ENCODE data around the gene ALPI.
"Not testable (repeated sequence)": the region's sequence is repeated elsewhere in the genome, so short reads cannot be mapped to it uniquely, and the experiment has no call there.

ALPI gene

DNA sequence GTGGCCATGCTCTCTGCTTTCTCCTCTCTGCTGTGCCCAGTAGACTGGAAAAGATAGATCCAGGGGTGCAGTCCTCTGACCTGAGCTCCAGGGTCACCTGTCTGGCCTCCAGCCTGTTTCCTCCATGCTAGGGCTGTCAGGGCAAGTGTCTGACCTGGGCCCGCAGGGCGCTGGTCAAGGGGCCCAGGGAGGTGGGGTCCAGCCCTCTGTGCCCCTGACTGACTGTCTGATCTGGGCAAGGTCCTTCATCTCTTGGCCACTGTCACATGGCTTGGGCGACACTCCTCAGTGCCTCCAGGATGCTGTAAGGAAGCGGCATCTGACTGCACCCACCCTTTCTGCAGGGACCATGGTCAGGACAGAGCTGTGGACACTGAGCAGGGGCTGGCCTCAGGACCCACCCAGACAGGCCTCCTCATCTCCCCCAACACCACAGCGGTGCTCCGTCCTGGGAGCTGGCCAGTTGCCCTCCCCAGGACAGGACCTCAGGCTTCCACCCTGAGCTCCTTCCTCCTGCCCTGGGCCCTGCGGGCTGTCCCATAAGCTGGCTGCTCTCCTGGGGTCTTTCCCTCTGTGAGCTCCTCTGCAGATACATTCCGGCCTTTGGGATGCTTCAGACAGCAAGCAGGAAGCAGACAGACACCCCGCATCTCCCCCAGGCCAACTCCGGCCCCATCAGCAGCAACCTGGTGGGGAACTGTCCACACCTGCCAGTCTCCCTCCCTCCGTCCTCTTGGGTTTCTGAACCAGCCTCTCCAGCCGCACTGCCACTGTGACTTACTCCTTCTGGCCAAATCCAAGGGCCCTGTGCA, 21.2 kb upstream of the ALPI start:
- H3K27me3 Mint-ChIP-seq: peaks cover 2% of the 10 kb centered on the region
- H3K4me3 Mint-ChIP-seq: no peak overlapping the region
- H3K4me1 Mint-ChIP-seq: no peaks in the 10 kb centered on the region
- H3K36me3 Mint-ChIP-seq (ENCODE audit: low read depth): no peaks in the 10 kb centered on the region
- H3K27ac Mint-ChIP-seq: no peak overlapping the region
- no peak for DNase-seq
- no peaks in the 10 kb centered on the region for H3K9me3 Mint-ChIP-seq
- no peak for ATAC-seq

DNA sequence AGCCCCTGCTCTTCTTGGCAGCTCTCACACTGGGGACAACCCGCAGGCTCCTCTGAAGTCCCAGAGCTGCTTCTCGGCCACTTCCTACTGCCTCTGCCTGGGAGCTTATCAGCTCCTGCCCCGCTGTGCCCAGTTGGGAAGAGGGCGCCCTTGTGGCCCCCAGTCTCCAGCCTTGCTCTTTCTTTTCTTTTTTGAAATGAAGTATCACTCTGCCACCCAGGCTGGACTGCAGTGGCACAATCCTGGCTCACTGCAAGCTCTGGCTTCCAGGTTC, 20.6 kb upstream of the ALPI start:
- Mint-ChIP-seq H3K9me3 (no peaks in the 10 kb centered on the region), H3K4me3 (no peak overlapping the region), H3K4me1 (no peaks in the 10 kb centered on the region), H3K27ac (no peak overlapping the region), H3K27me3 (no peaks in the 10 kb centered on the region), H3K36me3 (ENCODE audit: low read depth) (no peaks in the 10 kb centered on the region)
- no peak for ATAC-seq
- DNase-seq: no peak

DNA sequence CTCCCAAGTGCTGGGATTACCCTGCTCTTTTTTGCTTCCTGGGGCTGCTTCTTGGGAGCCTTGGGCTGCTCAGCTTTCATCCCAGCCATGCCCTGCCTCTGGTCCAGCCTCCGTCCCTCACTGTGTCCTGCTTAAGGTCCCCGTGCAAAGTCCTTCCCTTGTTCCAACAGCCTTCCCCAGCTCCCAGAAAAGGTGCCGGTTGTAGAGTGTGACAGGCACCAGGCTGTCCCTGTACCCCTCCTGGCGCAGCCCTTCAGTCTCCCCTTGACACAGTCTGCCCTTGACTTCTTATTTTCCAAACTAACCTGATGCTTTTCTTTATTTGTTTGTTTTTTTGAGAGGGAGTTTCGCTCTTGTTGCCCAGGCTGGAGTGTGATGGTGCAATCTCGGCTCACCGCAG, 20.1 kb upstream of the ALPI start:
- Mint-ChIP-seq H3K9me3 (no peaks in the 10 kb centered on the region), H3K27ac (no peak overlapping the region), H3K27me3 (no peaks in the 10 kb centered on the region), H3K4me3 (no peak overlapping the region), H3K4me1 (no peaks in the 10 kb centered on the region), H3K36me3 (ENCODE audit: low read depth) (no peaks in the 10 kb centered on the region)
- no peak for DNase-seq
- ATAC-seq: no peak

DNA sequence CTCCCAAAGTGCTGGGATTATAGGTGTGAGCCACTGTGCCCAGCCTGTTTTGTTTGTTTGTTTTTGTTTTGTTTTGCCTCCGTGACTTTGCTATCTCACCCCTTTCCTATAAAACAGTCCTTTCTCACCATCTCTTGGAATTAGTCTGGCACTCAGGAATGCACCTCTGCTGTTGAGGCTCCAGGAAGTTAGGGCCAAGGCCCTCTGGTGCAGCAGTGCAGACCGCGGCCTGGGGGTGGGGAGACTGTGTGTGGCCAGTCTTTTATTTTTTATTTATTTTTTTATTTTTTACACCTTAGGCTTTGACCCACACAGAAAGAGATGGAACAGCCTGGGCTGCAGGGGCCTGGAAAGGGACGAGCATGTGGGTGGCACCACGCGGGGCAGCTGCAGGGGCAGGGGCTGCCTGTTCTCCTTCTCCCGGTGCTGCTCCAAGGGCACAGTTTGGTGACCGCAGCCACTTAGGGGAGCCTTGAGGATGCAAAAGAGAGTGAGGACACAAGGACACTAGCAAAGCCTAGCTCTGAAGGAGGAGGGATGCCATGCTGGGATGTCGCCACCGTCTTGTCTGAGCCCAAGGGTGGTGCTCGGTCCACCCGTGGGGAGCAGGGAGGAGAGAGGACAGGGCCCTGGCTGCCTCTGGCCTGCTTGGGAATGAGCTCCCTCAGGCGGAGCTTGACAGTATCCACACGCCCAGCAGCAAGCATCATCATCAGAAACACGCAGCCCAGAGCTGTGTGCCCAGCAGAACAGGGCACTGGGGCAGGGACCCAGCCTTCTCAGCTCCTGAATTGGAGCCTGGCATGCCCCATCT, 19.4 kb upstream of the ALPI start:
- H3K9me3 Mint-ChIP-seq: no peaks in the 10 kb centered on the region
- no peaks in the 10 kb centered on the region for H3K27me3 Mint-ChIP-seq
- H3K27ac Mint-ChIP-seq: no peak overlapping the region
- H3K4me3 Mint-ChIP-seq: no peak overlapping the region
- DNase-seq: no peak
- no peak for ATAC-seq
- H3K4me1 Mint-ChIP-seq: no peaks in the 10 kb centered on the region
- H3K36me3 Mint-ChIP-seq (ENCODE audit: low read depth): no peaks in the 10 kb centered on the region

DNA sequence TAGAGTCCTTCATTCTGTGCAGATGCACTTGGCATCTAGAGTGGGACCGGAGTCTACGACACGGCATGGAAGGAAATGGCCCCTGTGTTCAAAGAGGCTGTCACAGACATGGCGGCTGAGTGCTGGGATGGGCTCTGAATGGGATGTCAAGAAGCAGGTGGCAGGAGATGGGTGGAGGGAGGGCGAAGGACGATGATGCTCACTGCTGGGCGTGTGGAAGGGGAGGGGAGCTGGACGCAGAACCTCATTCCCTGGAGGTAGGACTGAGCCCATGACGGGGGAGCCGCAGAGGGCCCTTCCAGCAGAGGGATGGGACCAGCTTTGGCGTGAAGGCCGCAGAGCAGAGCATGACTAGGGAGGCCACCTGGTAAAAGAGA, 18.8 kb upstream of the ALPI start:
- no peaks in the 10 kb centered on the region for H3K4me1 Mint-ChIP-seq
- no peaks in the 10 kb centered on the region for H3K36me3 Mint-ChIP-seq (ENCODE audit: low read depth)
- H3K27me3 Mint-ChIP-seq: no peaks in the 10 kb centered on the region
- ATAC-seq (no peak), DNase-seq (no peak)
- H3K27ac Mint-ChIP-seq: no peak overlapping the region
- H3K9me3 Mint-ChIP-seq: no peaks in the 10 kb centered on the region
- no peak overlapping the region for H3K4me3 Mint-ChIP-seq

DNA sequence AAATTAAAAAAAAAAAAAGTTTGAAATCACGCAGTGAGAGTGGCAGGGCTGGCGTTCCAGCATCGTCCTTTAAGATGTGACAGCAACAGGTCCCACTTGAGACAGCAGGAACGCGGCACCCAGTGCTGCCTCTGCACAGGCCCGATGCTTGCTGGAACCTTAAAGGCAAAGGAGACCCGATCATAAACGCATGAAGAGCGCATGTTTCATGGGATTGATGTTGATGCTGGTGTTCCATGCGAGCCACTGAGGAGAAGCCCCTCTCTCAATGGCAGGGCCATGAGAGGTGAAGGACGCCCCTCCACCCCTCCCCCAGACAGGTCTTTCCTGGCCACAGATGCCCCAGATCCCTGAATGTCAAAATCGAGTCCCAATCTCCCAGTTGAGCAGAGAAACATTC, 17.9 kb upstream of the ALPI start:
- Mint-ChIP-seq H3K36me3 (ENCODE audit: low read depth) (no peaks in the 10 kb centered on the region), H3K27ac (no peak overlapping the region), H3K4me1 (no peaks in the 10 kb centered on the region), H3K4me3 (no peak overlapping the region), H3K27me3 (no peaks in the 10 kb centered on the region), H3K9me3 (no peaks in the 10 kb centered on the region)
- ATAC-seq: no peak
- DNase-seq: no peak

DNA sequence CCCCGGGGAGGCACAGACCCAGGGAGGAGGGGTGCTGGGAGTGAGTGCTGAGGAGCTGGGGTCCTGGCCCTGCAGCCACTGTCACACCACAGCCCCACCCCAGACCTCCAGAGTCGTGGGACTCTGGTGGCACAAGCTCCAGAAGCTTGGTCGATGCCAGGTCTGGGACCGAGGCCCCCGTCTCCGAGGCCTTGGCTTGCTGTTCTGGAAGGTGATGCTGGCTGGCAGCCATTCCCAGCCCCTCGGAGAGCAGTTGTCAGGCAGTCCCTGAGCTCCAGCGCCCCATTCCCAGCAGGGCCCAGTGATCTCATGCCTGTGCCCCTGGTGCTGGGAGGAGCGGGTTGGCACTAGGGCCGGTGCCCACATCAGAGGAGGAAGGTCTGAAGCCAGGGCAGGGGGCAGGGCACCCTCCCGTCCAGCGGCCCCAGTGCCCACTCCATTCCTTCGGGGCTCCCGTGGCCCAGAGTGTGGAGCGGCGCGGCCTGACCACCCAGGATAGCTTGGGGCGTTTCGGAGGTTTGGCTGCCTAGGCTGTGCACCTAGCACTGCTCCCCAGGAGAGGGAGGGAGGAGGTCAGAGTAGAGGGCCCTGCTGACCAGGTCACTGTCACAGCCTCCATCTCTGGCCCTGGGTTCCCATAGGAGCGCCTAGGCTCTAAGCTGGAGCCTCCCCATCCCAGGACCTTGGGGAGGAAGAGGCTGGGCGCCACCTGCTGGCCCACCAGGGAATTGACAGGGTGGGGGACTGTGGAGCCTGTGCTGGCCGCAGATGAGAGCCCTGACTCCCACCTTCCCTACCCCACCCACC, 16.8 kb upstream of the ALPI start:
- Mint-ChIP-seq H3K27me3 (no peaks in the 10 kb centered on the region), H3K27ac (no peak overlapping the region), H3K36me3 (ENCODE audit: low read depth) (no peaks in the 10 kb centered on the region), H3K4me1 (no peaks in the 10 kb centered on the region), H3K4me3 (no peak overlapping the region), H3K9me3 (no peaks in the 10 kb centered on the region)
- peak; percentile 30 for ATAC-seq
- DNase-seq: peak; percentile 57

DNA sequence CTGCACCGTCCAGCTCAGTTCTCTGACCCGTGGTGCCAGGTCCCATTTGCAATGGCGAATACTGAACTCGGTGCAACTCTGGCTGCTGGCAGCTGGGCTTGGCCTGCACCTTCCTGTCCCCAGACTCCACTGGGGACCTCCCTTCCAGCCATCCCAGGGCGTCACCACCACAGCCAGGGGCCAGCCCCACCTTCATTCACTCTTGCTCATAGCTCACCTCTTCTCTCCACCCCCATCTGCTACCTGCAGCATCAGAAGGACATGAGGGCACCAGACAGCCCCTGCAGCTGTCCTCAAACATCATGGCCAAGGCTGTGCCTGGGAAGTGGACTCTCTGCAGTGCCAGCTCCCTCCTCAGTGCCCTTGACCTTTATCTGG, 16.2 kb upstream of the ALPI start:
- Mint-ChIP-seq H3K4me1 (no peaks in the 10 kb centered on the region), H3K36me3 (ENCODE audit: low read depth) (no peaks in the 10 kb centered on the region), H3K27me3 (no peaks in the 10 kb centered on the region), H3K4me3 (no peak overlapping the region), H3K9me3 (no peaks in the 10 kb centered on the region), H3K27ac (no peak overlapping the region)
- ATAC-seq (no peak), DNase-seq (no peak)

DNA sequence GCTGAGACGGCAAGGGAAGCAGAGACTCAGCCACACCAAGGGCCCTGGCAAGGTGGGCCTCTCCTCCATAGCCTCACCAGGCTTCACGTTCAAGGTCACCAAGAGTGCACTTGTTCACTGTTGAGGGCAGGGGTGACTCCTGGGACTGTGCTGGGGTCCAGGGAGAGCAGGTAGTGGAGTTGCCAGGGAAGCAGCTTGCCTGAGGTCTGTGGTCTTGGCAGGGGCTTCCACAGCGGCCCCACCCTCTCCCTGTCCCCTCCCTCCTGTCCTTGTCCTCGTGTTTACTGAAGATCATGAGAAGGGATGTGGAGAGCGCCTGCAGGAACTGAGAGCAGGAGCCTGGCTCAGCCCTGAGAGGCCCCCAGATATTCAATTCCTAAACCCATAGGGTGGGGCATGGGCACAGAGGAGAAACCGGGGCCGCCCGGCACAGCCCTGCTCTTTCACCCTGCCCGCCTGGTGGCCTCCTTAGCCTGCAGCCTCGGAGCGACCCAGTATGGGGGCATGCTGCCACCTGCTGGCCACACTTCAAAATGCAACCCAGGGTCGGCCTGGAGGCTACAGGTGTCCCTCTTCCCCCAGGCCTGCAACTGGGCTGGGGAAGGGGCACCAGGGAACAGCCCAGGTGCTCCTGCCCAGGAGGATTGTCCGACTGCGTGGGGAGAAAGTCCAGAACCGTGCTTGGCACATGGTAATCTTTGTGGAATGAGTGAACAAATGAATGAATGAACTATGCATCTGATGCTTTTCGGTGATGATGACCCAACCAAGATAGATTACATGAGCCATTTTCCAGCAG, 15.5 kb upstream of the ALPI start:
- peak; percentile 80 for ATAC-seq

DNA sequence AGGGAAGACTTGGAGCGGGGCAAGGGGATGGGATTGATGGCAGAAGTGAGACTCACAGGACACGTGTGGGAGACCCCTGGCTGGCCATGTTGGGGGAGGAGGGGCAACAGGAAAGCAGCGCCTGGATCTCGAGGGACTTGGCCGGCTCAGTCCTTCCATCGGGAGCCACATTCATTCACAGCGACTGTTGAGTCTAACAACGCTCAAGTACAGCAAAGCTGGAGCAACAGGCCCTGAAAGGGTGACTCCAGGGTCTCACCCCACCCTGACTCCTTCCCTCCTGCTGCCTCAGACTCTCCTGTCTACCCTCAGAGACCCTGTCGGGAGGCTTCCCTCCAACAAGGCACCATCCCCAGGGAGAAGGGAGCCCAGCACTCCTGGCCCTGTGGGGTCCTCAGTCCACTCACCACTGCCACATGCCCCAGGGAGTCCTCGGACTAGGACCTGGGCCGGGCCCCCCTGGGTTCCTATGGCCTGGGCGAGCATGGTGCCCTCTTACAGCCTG, 14.8 kb upstream of the ALPI start:
- H3K4me1 Mint-ChIP-seq: no peaks in the 10 kb centered on the region
- no peaks in the 10 kb centered on the region for H3K27me3 Mint-ChIP-seq
- ATAC-seq (no peak), DNase-seq (no peak)
- H3K36me3 Mint-ChIP-seq (ENCODE audit: low read depth): no peaks in the 10 kb centered on the region
- no peaks in the 10 kb centered on the region for H3K9me3 Mint-ChIP-seq
- no peak overlapping the region for H3K27ac Mint-ChIP-seq
- H3K4me3 Mint-ChIP-seq: no peak overlapping the region

More for the DNA sequence above, 15.5 kb upstream of the ALPI start:
- not testable (repeated sequence) for H3K4me3 Mint-ChIP-seq; H3K27me3 Mint-ChIP-seq; H3K27ac Mint-ChIP-seq; H3K4me1 Mint-ChIP-seq; H3K36me3 Mint-ChIP-seq (ENCODE audit: low read depth); H3K9me3 Mint-ChIP-seq
- DNase-seq: peak; percentile 91

DNA sequence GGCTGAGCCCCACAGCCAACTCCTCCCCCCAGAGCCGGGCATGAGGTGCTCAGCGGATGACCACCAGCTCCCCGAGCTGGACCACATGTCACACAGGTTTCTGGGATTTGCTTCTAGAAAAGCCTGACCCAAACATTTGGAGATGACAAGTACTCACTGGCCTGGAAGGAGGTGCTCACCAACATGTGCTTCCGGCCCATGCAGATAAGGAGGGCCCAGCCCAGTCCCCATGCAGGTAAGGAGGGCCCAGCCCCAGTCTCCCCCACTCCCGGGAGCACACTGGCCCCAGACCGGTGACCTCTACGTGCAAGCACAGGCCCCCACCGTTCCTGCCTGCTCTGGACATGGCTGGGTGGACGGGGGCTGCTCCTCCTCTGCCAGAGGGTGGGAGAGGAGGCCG, 14.0 kb upstream of the ALPI start:
- DNase-seq; H3K4me1 Mint-ChIP-seq; H3K27me3 Mint-ChIP-seq; H3K4me3 Mint-ChIP-seq; ATAC-seq; H3K9me3 Mint-ChIP-seq; H3K36me3 Mint-ChIP-seq (ENCODE audit: low read depth); H3K27ac Mint-ChIP-seq: not testable (repeated sequence)

DNA sequence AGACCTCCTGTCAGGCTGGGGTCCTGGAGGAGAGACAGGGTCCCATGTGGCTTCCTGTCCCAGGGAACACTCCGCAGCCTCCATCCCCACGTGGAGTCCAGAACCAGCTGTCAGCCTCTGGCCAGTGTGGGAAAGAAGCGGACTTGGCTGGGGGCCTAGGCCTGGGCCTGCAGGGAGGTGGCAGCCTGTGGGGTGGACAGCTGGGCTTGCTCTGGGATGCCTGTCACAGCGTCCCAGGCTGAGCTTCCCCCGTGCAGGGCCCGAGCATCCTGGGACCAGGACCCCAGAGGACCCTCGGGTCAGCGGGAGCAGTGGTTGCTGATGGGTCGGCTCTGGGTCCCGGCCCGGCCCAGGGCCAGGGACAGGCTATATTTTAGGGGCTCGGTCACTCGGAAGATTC, 13.5 kb upstream of the ALPI start:
- H3K36me3 Mint-ChIP-seq (ENCODE audit: low read depth); H3K4me3 Mint-ChIP-seq; H3K9me3 Mint-ChIP-seq; H3K27ac Mint-ChIP-seq; ATAC-seq; H3K4me1 Mint-ChIP-seq; H3K27me3 Mint-ChIP-seq; DNase-seq: not testable (repeated sequence)

DNA sequence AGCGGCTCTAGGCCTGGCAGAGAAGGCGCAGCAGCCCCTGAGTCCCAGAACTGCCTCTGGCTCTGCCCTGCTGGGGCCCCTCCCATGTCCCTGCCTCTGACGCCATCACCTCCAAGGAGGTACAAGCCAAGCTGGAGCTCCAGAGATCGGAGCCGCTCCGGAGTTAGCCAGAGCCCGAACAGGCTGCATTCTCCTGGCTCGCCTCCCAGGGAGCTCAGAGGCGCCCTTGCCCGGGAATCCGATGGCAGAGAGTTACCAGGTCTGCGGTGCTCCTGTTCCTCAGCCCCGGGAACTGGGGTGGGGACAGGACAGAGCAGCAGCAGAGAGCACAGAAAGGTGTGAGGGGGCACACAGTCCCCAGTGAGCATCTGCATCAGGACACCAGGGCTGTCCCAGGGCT, 12.9 kb upstream of the ALPI start:
- not testable (repeated sequence) for H3K27ac Mint-ChIP-seq; H3K4me3 Mint-ChIP-seq; H3K36me3 Mint-ChIP-seq (ENCODE audit: low read depth); H3K9me3 Mint-ChIP-seq; DNase-seq; ATAC-seq; H3K27me3 Mint-ChIP-seq; H3K4me1 Mint-ChIP-seq

DNA sequence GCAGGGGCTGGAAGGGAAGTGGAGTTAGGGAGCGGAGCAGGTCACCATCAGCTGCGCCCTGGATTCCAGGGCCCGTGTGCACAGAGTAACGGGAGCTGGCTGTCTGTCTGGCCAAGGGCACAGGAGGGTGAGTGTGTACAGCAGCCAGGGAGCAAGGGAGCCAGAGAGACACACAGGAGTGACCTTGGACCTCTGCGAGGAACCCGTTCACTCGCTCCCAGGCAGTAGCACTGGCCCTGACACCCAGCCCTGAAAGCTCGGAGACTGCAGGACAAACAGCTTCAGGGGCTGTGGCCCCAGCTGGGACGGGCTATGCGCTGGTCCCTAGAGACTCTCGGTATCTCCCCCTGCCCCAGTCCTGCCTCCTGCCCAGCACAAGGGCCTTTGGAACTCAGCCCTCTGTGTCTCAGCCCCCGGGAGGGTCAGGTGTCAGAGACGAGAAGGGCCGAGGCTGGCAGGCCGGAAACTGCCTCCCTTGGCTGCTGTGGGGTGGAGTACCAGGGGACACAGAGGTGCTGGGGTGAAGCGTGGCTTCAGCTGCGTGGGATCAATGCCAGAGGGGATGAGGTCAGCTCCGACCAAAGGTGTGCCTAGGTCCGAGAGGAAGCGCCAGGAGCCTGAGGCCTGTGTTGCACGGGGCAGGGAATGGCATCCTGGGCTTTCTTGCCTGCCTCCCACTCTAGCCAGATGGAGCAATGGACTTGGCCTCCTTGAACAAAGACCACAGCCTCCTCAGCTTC, 12.1 kb upstream of the ALPI start:
- H3K27ac Mint-ChIP-seq; H3K9me3 Mint-ChIP-seq; H3K4me3 Mint-ChIP-seq; H3K4me1 Mint-ChIP-seq; DNase-seq; ATAC-seq; H3K36me3 Mint-ChIP-seq (ENCODE audit: low read depth); H3K27me3 Mint-ChIP-seq: not testable (repeated sequence)
